ENCODE data around the gene OCLN.
A peak's percentile ranks its signal among the peaks of the same experiment; 100 is the strongest.
"Not testable (repeated sequence)": the region's sequence is repeated elsewhere in the genome, so short reads cannot be mapped to it uniquely, and the experiment has no call there.

The OCLN gene

GRCh38 chr5:69450527-69450926, 42.1 kb upstream of the OCLN start:
- not testable (repeated sequence) for H3K18ac ChIP-seq (ENCODE audit: low read length); H2BK120ac ChIP-seq (ENCODE audit: low read depth, low read length); H3K14ac ChIP-seq (ENCODE audit: low read length); H2AFZ ChIP-seq (ENCODE audit: low read length); H2BK12ac ChIP-seq (ENCODE audit: low read length); H3K27me3 ChIP-seq (ENCODE audit: control insufficient read depth in 3 of 3, insufficient read depth in 3 of 3, low read depth in 1 of 3, low read length in 3 of 3); H4K8ac ChIP-seq (ENCODE audit: low read depth, low read length); H3K4me1 ChIP-seq (ENCODE audit: control insufficient read depth in 2 of 2, insufficient read depth in 1 of 2, low read depth in 1 of 2, low read length in 2 of 2); H3K9ac ChIP-seq (ENCODE audit: low read depth, low read length, poor library complexity); H3K27ac ChIP-seq (replicated peaks; ENCODE audit: low read length); H3K23ac ChIP-seq (ENCODE audit: low read depth, low read length, poor library complexity); H3K9me3 ChIP-seq (replicated peaks in 1 of 2; ENCODE audit: control insufficient read depth in 2 of 2, insufficient read depth in 1 of 2, low read depth in 1 of 2, low read length in 2 of 2); H2BK15ac ChIP-seq (ENCODE audit: low read length); H3K36me3 ChIP-seq (replicated peaks in 1 of 2; ENCODE audit: control insufficient read depth in 2 of 2, insufficient read depth in 2 of 2, low read length in 2 of 2); DNase-seq (ENCODE audit: low spot score); H3K4me2 ChIP-seq (ENCODE audit: insufficient read depth, low read length, poor library complexity, severe bottlenecking); H4K91ac ChIP-seq (ENCODE audit: low read depth, low read length, poor library complexity); H2AK5ac ChIP-seq (ENCODE audit: low read depth, low read length); H2BK5ac ChIP-seq (ENCODE audit: low read length); H3K4me3 ChIP-seq (ENCODE audit: low read length in 2 of 2); H3K4ac ChIP-seq (ENCODE audit: low read length); H3K79me1 ChIP-seq (ENCODE audit: low read depth, low read length)
- no CpG with 5 or more reads among the region's 8 CpGs for WGBS, 2 donors (ENCODE audit: extremely low coverage in 2 of 2, insufficient read length in 2 of 2, insufficient replicate concordance in 1 of 2)

- no peak overlapping the region for H2BK15ac ChIP-seq (ENCODE audit: low read length)
- DNase-seq (ENCODE audit: low spot score), result no peak
- no CpG with 5 or more reads among the region's 4 CpGs for WGBS, 2 donors (ENCODE audit: extremely low coverage in 2 of 2, insufficient read length in 2 of 2, insufficient replicate concordance in 1 of 2)
Observed at GRCh38 chr5:69451941-69452647, 40.5 kb upstream of the OCLN start.

GRCh38 chr5:69453487-69453886, 39.1 kb upstream of the OCLN start:
- H3K4me2 ChIP-seq (ENCODE audit: insufficient read depth, low read length, poor library complexity, severe bottlenecking); H3K4me3 ChIP-seq (ENCODE audit: low read length in 2 of 2); H4K8ac ChIP-seq (ENCODE audit: low read depth, low read length); H2BK5ac ChIP-seq (ENCODE audit: low read length); DNase-seq (ENCODE audit: low spot score); H2AK5ac ChIP-seq (ENCODE audit: low read depth, low read length); H4K91ac ChIP-seq (ENCODE audit: low read depth, low read length, poor library complexity); H3K9me3 ChIP-seq (replicated peaks in 1 of 2; ENCODE audit: control insufficient read depth in 2 of 2, insufficient read depth in 1 of 2, low read depth in 1 of 2, low read length in 2 of 2); H3K23ac ChIP-seq (ENCODE audit: low read depth, low read length, poor library complexity); H2BK15ac ChIP-seq (ENCODE audit: low read length); H3K36me3 ChIP-seq (replicated peaks in 1 of 2; ENCODE audit: control insufficient read depth in 2 of 2, insufficient read depth in 2 of 2, low read length in 2 of 2); H3K79me1 ChIP-seq (ENCODE audit: low read depth, low read length); H3K18ac ChIP-seq (ENCODE audit: low read length); H2BK120ac ChIP-seq (ENCODE audit: low read depth, low read length); H2BK12ac ChIP-seq (ENCODE audit: low read length); H3K4ac ChIP-seq (ENCODE audit: low read length); H3K9ac ChIP-seq (ENCODE audit: low read depth, low read length, poor library complexity); H3K27me3 ChIP-seq (ENCODE audit: control insufficient read depth in 3 of 3, insufficient read depth in 3 of 3, low read depth in 1 of 3, low read length in 3 of 3); H3K14ac ChIP-seq (ENCODE audit: low read length); H3K27ac ChIP-seq (replicated peaks; ENCODE audit: low read length); H3K4me1 ChIP-seq (ENCODE audit: control insufficient read depth in 2 of 2, insufficient read depth in 1 of 2, low read depth in 1 of 2, low read length in 2 of 2); H2AFZ ChIP-seq (ENCODE audit: low read length): not testable (repeated sequence)
- WGBS, 2 donors (ENCODE audit: extremely low coverage in 2 of 2, insufficient read length in 2 of 2, insufficient replicate concordance in 1 of 2), result no CpG with 5 or more reads among the region's 3 CpGs

More at GRCh38 chr5:69451941-69452647, 40.5 kb upstream of the OCLN start:
- Histone ChIP-seq H3K27ac (replicated peaks; ENCODE audit: low read length) (no peak overlapping the region), H4K8ac (ENCODE audit: low read depth, low read length) (no peak overlapping the region), H3K4me2 (ENCODE audit: insufficient read depth, low read length, poor library complexity, severe bottlenecking) (no peak overlapping the region), H3K4ac (ENCODE audit: low read length) (no peak overlapping the region), H3K79me1 (ENCODE audit: low read depth, low read length) (no peaks in the 10 kb centered on the region), H3K4me1 (ENCODE audit: control insufficient read depth in 2 of 2, insufficient read depth in 1 of 2, low read depth in 1 of 2, low read length in 2 of 2) (peaks cover 2 to 3% of the 10 kb centered on the region in 2 donors), H3K23ac (ENCODE audit: low read depth, low read length, poor library complexity) (no peak overlapping the region), H3K36me3 (replicated peaks in 1 of 2; ENCODE audit: control insufficient read depth in 2 of 2, insufficient read depth in 2 of 2, low read length in 2 of 2) (no peaks in the 10 kb centered on the region), H3K9ac (ENCODE audit: low read depth, low read length, poor library complexity) (no peak overlapping the region), H3K4me3 (ENCODE audit: low read length in 2 of 2) (no peak overlapping the region), H2AFZ (ENCODE audit: low read length) (no peak overlapping the region), H3K27me3 (ENCODE audit: control insufficient read depth in 3 of 3, insufficient read depth in 3 of 3, low read depth in 1 of 3, low read length in 3 of 3) (no peaks in the 10 kb centered on the region), H3K14ac (ENCODE audit: low read length) (no peak overlapping the region), H2BK120ac (ENCODE audit: low read depth, low read length) (no peak overlapping the region), H4K91ac (ENCODE audit: low read depth, low read length, poor library complexity) (no peak overlapping the region), H2BK12ac (ENCODE audit: low read length) (no peak overlapping the region), H2AK5ac (ENCODE audit: low read depth, low read length) (no peak overlapping the region), H3K9me3 (replicated peaks in 1 of 2; ENCODE audit: control insufficient read depth in 2 of 2, insufficient read depth in 1 of 2, low read depth in 1 of 2, low read length in 2 of 2) (no peaks in the 10 kb centered on the region), H3K18ac (ENCODE audit: low read length) (no peak overlapping the region), H2BK5ac (ENCODE audit: low read length) (no peak overlapping the region)

GRCh38 chr5:69454460-69455249, 37.9 kb upstream of the OCLN start:
- Histone ChIP-seq H3K27ac (replicated peaks; ENCODE audit: low read length) (no peak overlapping the region), H3K14ac (ENCODE audit: low read length) (no peak overlapping the region), H4K91ac (ENCODE audit: low read depth, low read length, poor library complexity) (no peak overlapping the region), H3K27me3 (ENCODE audit: control insufficient read depth in 3 of 3, insufficient read depth in 3 of 3, low read depth in 1 of 3, low read length in 3 of 3) (no peaks in the 10 kb centered on the region), H3K9me3 (replicated peaks in 1 of 2; ENCODE audit: control insufficient read depth in 2 of 2, insufficient read depth in 1 of 2, low read depth in 1 of 2, low read length in 2 of 2) (no peaks in the 10 kb centered on the region), H3K23ac (ENCODE audit: low read depth, low read length, poor library complexity) (no peak overlapping the region), H3K4me2 (ENCODE audit: insufficient read depth, low read length, poor library complexity, severe bottlenecking) (no peak overlapping the region), H4K8ac (ENCODE audit: low read depth, low read length) (no peak overlapping the region), H3K36me3 (replicated peaks in 1 of 2; ENCODE audit: control insufficient read depth in 2 of 2, insufficient read depth in 2 of 2, low read length in 2 of 2) (no peaks in the 10 kb centered on the region), H2BK120ac (ENCODE audit: low read depth, low read length) (no peak overlapping the region), H3K18ac (ENCODE audit: low read length) (no peak overlapping the region), H2BK15ac (ENCODE audit: low read length) (no peak overlapping the region), H2BK5ac (ENCODE audit: low read length) (no peak overlapping the region), H2AFZ (ENCODE audit: low read length) (peak overlapping the region; percentile 79), H3K4me3 (ENCODE audit: low read length in 2 of 2) (no peak overlapping the region), H3K79me1 (ENCODE audit: low read depth, low read length) (no peaks in the 10 kb centered on the region), H2AK5ac (ENCODE audit: low read depth, low read length) (no peak overlapping the region), H3K9ac (ENCODE audit: low read depth, low read length, poor library complexity) (no peak overlapping the region), H3K4ac (ENCODE audit: low read length) (no peak overlapping the region), H2BK12ac (ENCODE audit: low read length) (no peak overlapping the region), H3K4me1 (ENCODE audit: control insufficient read depth in 2 of 2, insufficient read depth in 1 of 2, low read depth in 1 of 2, low read length in 2 of 2) (peaks cover 2 to 3% of the 10 kb centered on the region in 2 donors)
- no CpG with 5 or more reads among the region's 8 CpGs for WGBS, 2 donors (ENCODE audit: extremely low coverage in 2 of 2, insufficient read length in 2 of 2, insufficient replicate concordance in 1 of 2)
- no peak for DNase-seq (ENCODE audit: low spot score)

All from neuronal stem cell (in vitro differentiated cells).